ENCODE measurements around the gene SSH2. TPM values are rescaled to one million over a fixed set of nuclear protein-coding genes. Genes with fewer than 3 reads are reported as not detected.

SSH2 gene
- total and polyA plus RNA-seq, 2 of the 13 experiments (the other 11 are each of a cell fraction or from before 2014, with no cell fraction given), result 6.0 to 6.4 TPM

DNA sequence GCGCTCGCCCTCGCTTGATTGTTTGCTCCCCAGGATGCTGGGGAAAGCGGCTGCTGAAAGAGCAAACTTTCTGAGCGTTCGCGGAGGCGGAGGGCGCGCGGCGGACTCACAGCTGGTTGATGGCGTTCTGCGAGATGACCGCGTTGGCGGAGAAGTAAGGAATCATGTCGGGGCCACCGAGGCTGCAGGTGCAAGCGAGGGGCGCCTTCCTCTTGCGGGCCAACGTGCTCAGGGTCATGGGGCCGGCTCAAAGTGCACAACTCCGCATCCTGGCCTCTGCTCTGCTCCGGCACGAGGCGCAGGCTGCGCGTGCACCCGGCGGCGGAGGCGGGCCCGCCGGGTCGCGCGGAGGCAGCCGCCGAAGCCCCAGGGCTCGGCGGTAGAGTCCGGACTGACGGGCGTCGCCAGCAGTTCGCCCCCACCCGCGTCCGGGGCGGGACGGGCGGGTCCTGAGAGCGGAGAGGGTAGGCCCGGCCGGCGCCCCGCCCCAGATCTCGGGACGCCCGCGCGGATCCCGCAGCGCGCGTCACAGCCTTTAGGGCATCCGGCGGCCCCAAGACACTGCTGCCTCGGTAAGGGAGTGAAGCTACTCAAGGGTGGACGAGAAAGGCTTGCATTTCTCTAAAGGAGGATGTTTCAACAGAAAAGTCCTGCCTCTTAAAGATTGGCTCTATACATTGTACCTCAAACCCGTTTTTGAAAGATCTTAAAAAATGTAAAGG, 168.8 kb downstream of the SSH2 start (continued):
- TF ChIP-seq ZEB1 (IDR thresholded peaks at IDR 0.05; ENCODE audit: insufficient replicate concordance, low read depth) (no peak), ZNF572 (CRISPR knock-in tag; IDR thresholded peaks at IDR 0.05) (no peak), MZF1 (CRISPR knock-in tag; IDR thresholded peaks at IDR 0.05; ENCODE audit: borderline replicate concordance) (no peak), MED1 (CRISPR knock-in tag; IDR thresholded peaks at IDR 0.05) (0 out of 2 replicates have a peak, but pooled peaks have one; percentile 17), SP4 (CRISPR knock-in tag; IDR thresholded peaks at IDR 0.05) (peak; percentile 68; the same call in 1 of the 2 replicates), ZNF777 (CRISPR knock-in tag; IDR thresholded peaks at IDR 0.05) (no peak), ZNF607 (CRISPR knock-in tag; IDR thresholded peaks at IDR 0.05; ENCODE audit: borderline replicate concordance) (peak; percentile 53; the same call in 1 of the 2 replicates), TAF1 (CRISPR knock-in tag; IDR thresholded peaks at IDR 0.05) (peak; percentile 60), MTF2 (CRISPR knock-in tag; IDR thresholded peaks at IDR 0.05; ENCODE audit: borderline replicate concordance) (no peak), TSC22D2 (CRISPR knock-in tag; IDR thresholded peaks at IDR 0.05; ENCODE audit: borderline replicate concordance) (no peak), ZNF678 (CRISPR knock-in tag; IDR thresholded peaks at IDR 0.05) (no peak), MIXL1 (CRISPR knock-in tag; IDR thresholded peaks at IDR 0.05) (no peak), ZNF230 (CRISPR knock-in tag; IDR thresholded peaks at IDR 0.05) (0 out of 2 replicates have a peak, but pooled peaks have one; percentile 36), MTA1 (CRISPR knock-in tag; IDR thresholded peaks at IDR 0.05; ENCODE audit: borderline replicate concordance) (peak; percentile 91; the same call in 1 of the 2 replicates), ZNF687 (CRISPR knock-in tag; IDR thresholded peaks at IDR 0.05) (peak; percentile 96), ZNF850 (CRISPR knock-in tag; conservative IDR thresholded peaks at IDR 0.05) (no peak), PHF21A (CRISPR knock-in tag; IDR thresholded peaks at IDR 0.05) (peak; percentile 48; the same call in 1 of the 2 replicates)
- TF ChIP-seq, protein P1, sequence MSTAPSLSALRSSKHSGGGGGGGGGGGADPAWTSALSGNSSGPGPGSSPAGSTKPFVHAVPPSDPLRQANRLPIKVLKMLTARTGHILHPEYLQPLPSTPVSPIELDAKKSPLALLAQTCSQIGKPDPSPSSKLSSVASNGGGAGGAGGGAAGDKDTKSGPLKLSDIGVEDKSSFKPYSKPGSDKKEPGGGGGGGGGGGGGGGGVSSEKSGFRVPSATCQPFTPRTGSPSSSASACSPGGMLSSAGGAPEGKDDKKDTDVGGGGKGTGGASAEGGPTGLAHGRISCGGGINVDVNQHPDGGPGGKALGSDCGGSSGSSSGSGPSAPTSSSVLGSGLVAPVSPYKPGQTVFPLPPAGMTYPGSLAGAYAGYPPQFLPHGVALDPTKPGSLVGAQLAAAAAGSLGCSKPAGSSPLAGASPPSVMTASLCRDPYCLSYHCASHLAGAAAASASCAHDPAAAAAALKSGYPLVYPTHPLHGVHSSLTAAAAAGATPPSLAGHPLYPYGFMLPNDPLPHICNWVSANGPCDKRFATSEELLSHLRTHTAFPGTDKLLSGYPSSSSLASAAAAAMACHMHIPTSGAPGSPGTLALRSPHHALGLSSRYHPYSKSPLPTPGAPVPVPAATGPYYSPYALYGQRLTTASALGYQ (CRISPR knock-in tag; IDR thresholded peaks at IDR 0.05), result 0 out of 2 replicates have a peak, but pooled peaks have one; percentile 17
- TF ChIP-seq, protein P2, sequence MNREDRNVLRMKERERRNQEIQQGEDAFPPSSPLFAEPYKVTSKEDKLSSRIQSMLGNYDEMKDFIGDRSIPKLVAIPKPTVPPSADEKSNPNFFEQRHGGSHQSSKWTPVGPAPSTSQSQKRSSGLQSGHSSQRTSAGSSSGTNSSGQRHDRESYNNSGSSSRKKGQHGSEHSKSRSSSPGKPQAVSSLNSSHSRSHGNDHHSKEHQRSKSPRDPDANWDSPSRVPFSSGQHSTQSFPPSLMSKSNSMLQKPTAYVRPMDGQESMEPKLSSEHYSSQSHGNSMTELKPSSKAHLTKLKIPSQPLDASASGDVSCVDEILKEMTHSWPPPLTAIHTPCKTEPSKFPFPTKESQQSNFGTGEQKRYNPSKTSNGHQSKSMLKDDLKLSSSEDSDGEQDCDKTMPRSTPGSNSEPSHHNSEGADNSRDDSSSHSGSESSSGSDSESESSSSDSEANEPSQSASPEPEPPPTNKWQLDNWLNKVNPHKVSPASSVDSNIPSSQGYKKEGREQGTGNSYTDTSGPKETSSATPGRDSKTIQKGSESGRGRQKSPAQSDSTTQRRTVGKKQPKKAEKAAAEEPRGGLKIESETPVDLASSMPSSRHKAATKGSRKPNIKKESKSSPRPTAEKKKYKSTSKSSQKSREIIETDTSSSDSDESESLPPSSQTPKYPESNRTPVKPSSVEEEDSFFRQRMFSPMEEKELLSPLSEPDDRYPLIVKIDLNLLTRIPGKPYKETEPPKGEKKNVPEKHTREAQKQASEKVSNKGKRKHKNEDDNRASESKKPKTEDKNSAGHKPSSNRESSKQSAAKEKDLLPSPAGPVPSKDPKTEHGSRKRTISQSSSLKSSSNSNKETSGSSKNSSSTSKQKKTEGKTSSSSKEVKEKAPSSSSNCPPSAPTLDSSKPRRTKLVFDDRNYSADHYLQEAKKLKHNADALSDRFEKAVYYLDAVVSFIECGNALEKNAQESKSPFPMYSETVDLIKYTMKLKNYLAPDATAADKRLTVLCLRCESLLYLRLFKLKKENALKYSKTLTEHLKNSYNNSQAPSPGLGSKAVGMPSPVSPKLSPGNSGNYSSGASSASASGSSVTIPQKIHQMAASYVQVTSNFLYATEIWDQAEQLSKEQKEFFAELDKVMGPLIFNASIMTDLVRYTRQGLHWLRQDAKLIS (CRISPR knock-in tag; IDR thresholded peaks at IDR 0.05), result peak; percentile 66; the same call in 1 of the 2 replicates
- TF ChIP-seq, protein P3, sequence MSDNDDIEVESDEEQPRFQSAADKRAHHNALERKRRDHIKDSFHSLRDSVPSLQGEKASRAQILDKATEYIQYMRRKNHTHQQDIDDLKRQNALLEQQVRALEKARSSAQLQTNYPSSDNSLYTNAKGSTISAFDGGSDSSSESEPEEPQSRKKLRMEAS (IDR thresholded peaks at IDR 0.05), result peak; percentile 93

Data from HepG2 (cell line).